Sigmoid colon (tissue), 4 donors: ENCODE data around the gene YTHDC1.

ENCODE experiments used
- EP300 ChIP-seq, 4 donors: sonication (generic); formaldehyde crosslinking; IDR thresholded peaks; one replicate each; pipeline ENCODE4 v1.6.1; 2017; ENCODE audit warnings: antibody characterized with exemption in 4 of 4
- POLR2A ChIP-seq, 2 donors: fragments of 450-650 bp; IDR thresholded peaks; one replicate each; pipeline ENCODE4 v1.6.1; 2016; ENCODE audit warnings: antibody characterized with exemption in 2 of 2, mild to moderate bottlenecking in 2 of 2, moderate library complexity in 2 of 2
- TF ChIP-seq, protein P1 (sequence below), 4 experiments: fragments of 450-650 bp in 3 of 4; fragments of 200-600 bp in 1 of 4; IDR thresholded peaks; one replicate each; pipeline ENCODE4 v1.5.1; 2016 to 2019; ENCODE audit warnings: antibody characterized with exemption in 4 of 4, mild to moderate bottlenecking in 3 of 4, moderate library complexity in 2 of 4

DNA sequence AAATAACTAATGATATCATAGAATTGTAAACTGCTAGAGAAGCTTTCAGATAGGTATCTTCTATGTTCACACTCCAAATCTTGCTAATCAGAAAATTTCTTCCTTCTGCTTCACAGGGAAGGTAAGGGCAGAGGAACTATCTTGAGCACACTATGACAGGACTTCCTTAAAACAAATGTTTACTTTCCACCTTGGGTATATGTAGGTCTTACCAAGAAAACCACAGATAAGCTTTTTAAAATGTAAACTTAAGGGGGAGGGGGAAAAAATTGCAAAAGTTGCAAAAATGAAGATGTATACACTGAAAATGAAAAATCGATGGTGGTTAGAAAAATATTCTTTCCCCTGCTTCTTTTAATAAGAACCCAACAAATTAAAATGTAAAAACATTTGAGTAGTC lies 30.9 kb downstream of the YTHDC1 start:
- TF ChIP-seq, protein P1, sequence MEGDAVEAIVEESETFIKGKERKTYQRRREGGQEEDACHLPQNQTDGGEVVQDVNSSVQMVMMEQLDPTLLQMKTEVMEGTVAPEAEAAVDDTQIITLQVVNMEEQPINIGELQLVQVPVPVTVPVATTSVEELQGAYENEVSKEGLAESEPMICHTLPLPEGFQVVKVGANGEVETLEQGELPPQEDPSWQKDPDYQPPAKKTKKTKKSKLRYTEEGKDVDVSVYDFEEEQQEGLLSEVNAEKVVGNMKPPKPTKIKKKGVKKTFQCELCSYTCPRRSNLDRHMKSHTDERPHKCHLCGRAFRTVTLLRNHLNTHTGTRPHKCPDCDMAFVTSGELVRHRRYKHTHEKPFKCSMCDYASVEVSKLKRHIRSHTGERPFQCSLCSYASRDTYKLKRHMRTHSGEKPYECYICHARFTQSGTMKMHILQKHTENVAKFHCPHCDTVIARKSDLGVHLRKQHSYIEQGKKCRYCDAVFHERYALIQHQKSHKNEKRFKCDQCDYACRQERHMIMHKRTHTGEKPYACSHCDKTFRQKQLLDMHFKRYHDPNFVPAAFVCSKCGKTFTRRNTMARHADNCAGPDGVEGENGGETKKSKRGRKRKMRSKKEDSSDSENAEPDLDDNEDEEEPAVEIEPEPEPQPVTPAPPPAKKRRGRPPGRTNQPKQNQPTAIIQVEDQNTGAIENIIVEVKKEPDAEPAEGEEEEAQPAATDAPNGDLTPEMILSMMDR (IDR thresholded peaks at IDR 0.05), result no peak
- TF ChIP-seq EP300 (IDR thresholded peaks at IDR 0.05), result no peak
- TF ChIP-seq POLR2A (IDR thresholded peaks at IDR 0.05), result no peak
